Stimulated activated CD4-positive, alpha-beta T cell treated with anti-CD3 and anti-CD28 coated beads, Interleukin-1b, Interleukin-23, amount 100 ng/mL, for 24 hours (primary cell): ENCODE data around the gene SOHLH2.

Experiments used
- DNase-seq, 4 experiments: peaks; one replicate each; pipeline ENCODE4 v3.0.0-alpha.2; 2020; ENCODE audit warnings: low read depth in 4 of 4, low spot score in 1 of 4

The SOHLH2 gene

GRCh38 chr13:36188441-36188840, 25.9 kb downstream of the SOHLH2 start:
- DNase-seq: no peak

- no peak for DNase-seq
Measured at GRCh38 chr13:36183901-36184300, 30.5 kb downstream of the SOHLH2 start.

GRCh38 chr13:36175621-36176020, 38.7 kb downstream of the SOHLH2 start:
- DNase-seq: no peak

GRCh38 chr13:36174923-36175322, 39.4 kb downstream of the SOHLH2 start:
- DNase-seq: no peak

- DNase-seq: no peak
Measured at GRCh38 chr13:36173571-36174322, 40.6 kb downstream of the SOHLH2 start.

- no peak for DNase-seq
Measured at GRCh38 chr13:36166046-36166445, 48.3 kb downstream of the SOHLH2 start.

GRCh38 chr13:36163809-36164308, 50.5 kb downstream of the SOHLH2 start:
- DNase-seq: no peak

GRCh38 chr13:36163286-36163685, 51.1 kb downstream of the SOHLH2 start:
- no peak for DNase-seq

- DNase-seq: no peak
Measured at GRCh38 chr13:36160297-36160696, 54.1 kb downstream of the SOHLH2 start.

- no peak for DNase-seq
Measured at GRCh38 chr13:36158611-36159010, 55.7 kb downstream of the SOHLH2 start.

GRCh38 chr13:36157480-36157879, 56.9 kb downstream of the SOHLH2 start:
- no peak for DNase-seq

GRCh38 chr13:36154567-36155291, 59.6 kb downstream of the SOHLH2 start:
- DNase-seq: no peak

- no peak for DNase-seq
Measured at GRCh38 chr13:36151591-36151990, 62.8 kb downstream of the SOHLH2 start.

- no peak for DNase-seq
Measured at GRCh38 chr13:36148446-36148845, 65.9 kb downstream of the SOHLH2 start.

- DNase-seq: no peak
Measured at GRCh38 chr13:36147330-36147729, 67.0 kb downstream of the SOHLH2 start.

- no peak for DNase-seq
Measured at GRCh38 chr13:36146511-36147269, 67.7 kb downstream of the SOHLH2 start.

- DNase-seq: no peak
Measured at GRCh38 chr13:36143738-36144137, 70.6 kb downstream of the SOHLH2 start.

- DNase-seq: no peak
Measured at GRCh38 chr13:36142735-36143134, 71.6 kb downstream of the SOHLH2 start.

- no peak for DNase-seq
Measured at GRCh38 chr13:36135876-36136275, 78.5 kb downstream of the SOHLH2 start.

GRCh38 chr13:36134632-36135031, 79.7 kb downstream of the SOHLH2 start:
- no peak for DNase-seq

- no peak for DNase-seq
Measured at GRCh38 chr13:36133950-36134626, 80.3 kb downstream of the SOHLH2 start.
